DMS114 treated with DMSO at 0.1 percent for 48 hours (cell line): Measurements from ENCODE around the gene PPIB.

Experiments used
- DNase-seq: peaks from one replicate; lab custom pipeline; 2025; ENCODE audit not compliant: unreplicated experiment; lab: John Stamatoyannopoulos, UW

The PPIB gene

GRCh38 chr15:64158363-64159134 lies 4.3 kb downstream of the PPIB start:
- DNase-seq: no peak

- DNase-seq: no peak
Measured at GRCh38 chr15:64157599-64158125, 5.2 kb downstream of the PPIB start.

GRCh38 chr15:64156652-64157331 lies 6.0 kb downstream of the PPIB start:
- no peak for DNase-seq

GRCh38 chr15:64155802-64156651 lies 6.8 kb downstream of the PPIB start:
- DNase-seq: no peak

- peak; percentile 77 for DNase-seq
Measured at GRCh38 chr15:64153480-64154367, 9.1 kb downstream of the PPIB start.

- DNase-seq: peak; percentile 13
Measured at GRCh38 chr15:64152507-64153387, 10.1 kb downstream of the PPIB start.

- no peak for DNase-seq
Measured at GRCh38 chr15:64151727-64152506, 10.9 kb downstream of the PPIB start, which contains the start of gene SNX22. SNX22 (plus strand) TSS chr15:64151731; CDS start chr15:64151776, 45 bp downstream.

- no peak for DNase-seq
Measured at GRCh38 chr15:64149893-64150578, 12.8 kb downstream of the PPIB start.

- DNase-seq: no peak
Measured at GRCh38 chr15:64149424-64149823, 13.4 kb downstream of the PPIB start.

GRCh38 chr15:64148581-64148980 lies 14.2 kb downstream of the PPIB start:
- no peak for DNase-seq

GRCh38 chr15:64148168-64148567 lies 14.7 kb downstream of the PPIB start:
- DNase-seq: no peak

- DNase-seq: no peak
Measured at GRCh38 chr15:64146885-64147681, 15.7 kb downstream of the PPIB start.

- DNase-seq: no peak
Measured at GRCh38 chr15:64146520-64146884, 16.3 kb downstream of the PPIB start.

GRCh38 chr15:64146041-64146440 lies 16.8 kb downstream of the PPIB start:
- no peak for DNase-seq

- no peak for DNase-seq
Measured at GRCh38 chr15:64144565-64145281, 18.1 kb downstream of the PPIB start.

- DNase-seq: no peak
Measured at GRCh38 chr15:64144192-64144564, 18.6 kb downstream of the PPIB start.

GRCh38 chr15:64143276-64143675 lies 19.5 kb downstream of the PPIB start:
- no peak for DNase-seq
